ENCODE measurements around the gene MROH2A.

The MROH2A gene

DNA sequence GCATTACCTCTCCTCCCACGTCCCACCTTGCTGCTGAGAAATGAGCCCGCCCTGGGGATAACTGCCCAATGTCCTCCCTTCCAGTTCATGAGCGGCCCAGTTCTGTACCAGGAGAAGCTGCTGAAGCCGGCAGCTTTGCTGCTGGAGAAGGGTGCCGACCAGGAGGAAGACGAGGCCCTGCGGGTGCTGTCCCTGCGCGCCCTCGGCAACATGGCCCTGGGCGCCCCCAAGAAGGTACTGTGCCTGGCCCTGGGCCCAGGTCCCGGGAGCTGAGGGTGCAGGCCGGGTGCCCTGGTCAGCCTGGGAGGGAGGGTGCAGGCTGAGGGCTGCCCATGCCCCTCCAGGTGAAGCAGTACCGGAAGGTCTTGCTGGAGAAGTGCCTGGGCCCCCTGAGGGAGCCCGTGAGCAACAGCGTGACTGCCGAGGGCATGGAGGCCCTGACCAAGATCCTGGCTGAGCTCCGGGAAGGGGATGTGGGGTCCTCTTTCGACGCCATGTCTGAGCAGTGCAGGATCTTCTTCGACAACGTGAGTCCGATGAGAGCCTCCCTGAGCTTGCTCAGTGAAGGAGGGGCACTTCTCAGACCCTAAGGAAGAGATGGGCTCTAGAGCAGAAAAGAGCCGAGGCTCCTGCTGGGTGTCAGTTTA is 50.5 kb downstream of the MROH2A start:
- Histone ChIP-seq H3K4me3 (ENCODE audit: low read length in 2 of 2) (no peak overlapping the region), H3K9me3 (ENCODE audit: control insufficient read depth in 2 of 2, low read length in 2 of 2) (no peaks in the 10 kb centered on the region), H3K4me1 (ENCODE audit: control insufficient read depth in 2 of 2, insufficient read depth in 2 of 2, low read length in 2 of 2) (no peaks in the 10 kb centered on the region), H3K36me3 (ENCODE audit: control insufficient read depth in 2 of 2, insufficient read depth in 2 of 2, low read length in 2 of 2) (no peaks in the 10 kb centered on the region), H3K9ac (ENCODE audit: low read depth in 1 of 2, low read length in 2 of 2) (no peak overlapping the region), H3K27me3 (ENCODE audit: control insufficient read depth in 2 of 2, insufficient read depth in 2 of 2, low read length in 2 of 2) (no peaks in the 10 kb centered on the region), H3K27ac (ENCODE audit: low read depth in 2 of 2, low read length in 2 of 2) (no peak overlapping the region)

DNA sequence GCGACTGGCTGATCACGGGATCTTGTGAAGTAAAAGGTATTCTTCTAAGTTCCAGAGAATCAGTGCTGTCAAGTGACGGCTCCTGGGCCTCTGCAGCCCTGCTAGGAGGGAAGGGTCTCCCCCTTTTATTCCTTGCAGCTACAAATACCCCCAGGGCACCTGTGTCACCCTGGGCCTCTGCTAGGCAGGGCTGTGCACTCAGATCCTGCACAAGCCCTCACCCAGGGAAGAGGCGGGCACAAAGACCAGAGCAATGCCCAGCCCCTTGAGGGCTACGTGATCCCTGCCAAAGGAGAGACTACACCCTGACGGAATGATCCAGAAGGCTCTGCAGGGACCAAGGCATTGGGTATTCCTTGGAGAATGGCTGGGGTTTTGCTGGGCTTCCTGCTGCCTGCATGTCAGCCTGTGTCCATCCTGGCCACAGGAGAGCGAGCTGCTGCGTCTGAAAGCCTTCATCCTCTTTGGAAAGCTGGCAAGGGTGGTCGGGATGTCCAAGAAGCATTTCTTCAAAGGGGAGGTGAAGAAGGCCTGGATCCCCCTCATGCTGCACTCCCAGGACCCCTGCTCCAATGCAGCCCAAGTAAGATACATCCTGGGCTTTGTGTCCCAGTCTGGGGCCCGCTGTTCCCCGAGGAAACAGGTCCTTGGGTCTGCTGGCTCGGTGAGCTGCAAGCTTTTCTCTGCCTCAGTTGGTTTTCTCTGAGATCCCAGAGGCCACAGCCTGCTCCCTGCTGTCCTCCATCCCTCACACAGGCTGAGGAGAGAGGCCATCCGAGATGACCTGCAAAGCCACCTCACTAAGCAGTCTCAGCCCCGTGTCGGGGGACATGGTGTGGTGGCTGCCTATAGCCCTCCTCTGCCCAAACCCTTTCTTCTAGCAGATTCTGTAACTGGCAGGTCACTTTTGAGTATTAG is 51.3 kb downstream of the MROH2A start:
- H3K36me3 ChIP-seq (ENCODE audit: control insufficient read depth in 2 of 2, insufficient read depth in 2 of 2, low read length in 2 of 2): no peaks in the 10 kb centered on the region
- H3K9ac ChIP-seq (ENCODE audit: low read depth in 1 of 2, low read length in 2 of 2): no peak overlapping the region
- H3K4me1 ChIP-seq (ENCODE audit: control insufficient read depth in 2 of 2, insufficient read depth in 2 of 2, low read length in 2 of 2): no peaks in the 10 kb centered on the region
- H3K27me3 ChIP-seq (ENCODE audit: control insufficient read depth in 2 of 2, insufficient read depth in 2 of 2, low read length in 2 of 2): no peaks in the 10 kb centered on the region
- H3K27ac ChIP-seq (ENCODE audit: low read depth in 2 of 2, low read length in 2 of 2): no peak overlapping the region
- H3K9me3 ChIP-seq (ENCODE audit: control insufficient read depth in 2 of 2, low read length in 2 of 2): no peaks in the 10 kb centered on the region
- H3K4me3 ChIP-seq (ENCODE audit: low read length in 2 of 2): no peak overlapping the region

GRCh38 chr2:233830111-233830802 is 52.1 kb downstream of the MROH2A start:
- Histone ChIP-seq H3K9ac (ENCODE audit: low read depth in 1 of 2, low read length in 2 of 2) (no peak overlapping the region), H3K36me3 (ENCODE audit: control insufficient read depth in 2 of 2, insufficient read depth in 2 of 2, low read length in 2 of 2) (no peaks in the 10 kb centered on the region), H3K27ac (ENCODE audit: low read depth in 2 of 2, low read length in 2 of 2) (no peak overlapping the region), H3K27me3 (ENCODE audit: control insufficient read depth in 2 of 2, insufficient read depth in 2 of 2, low read length in 2 of 2) (no peaks in the 10 kb centered on the region), H3K9me3 (ENCODE audit: control insufficient read depth in 2 of 2, low read length in 2 of 2) (no peaks in the 10 kb centered on the region), H3K4me3 (ENCODE audit: low read length in 2 of 2) (no peak overlapping the region), H3K4me1 (ENCODE audit: control insufficient read depth in 2 of 2, insufficient read depth in 2 of 2, low read length in 2 of 2) (no peaks in the 10 kb centered on the region)

DNA sequence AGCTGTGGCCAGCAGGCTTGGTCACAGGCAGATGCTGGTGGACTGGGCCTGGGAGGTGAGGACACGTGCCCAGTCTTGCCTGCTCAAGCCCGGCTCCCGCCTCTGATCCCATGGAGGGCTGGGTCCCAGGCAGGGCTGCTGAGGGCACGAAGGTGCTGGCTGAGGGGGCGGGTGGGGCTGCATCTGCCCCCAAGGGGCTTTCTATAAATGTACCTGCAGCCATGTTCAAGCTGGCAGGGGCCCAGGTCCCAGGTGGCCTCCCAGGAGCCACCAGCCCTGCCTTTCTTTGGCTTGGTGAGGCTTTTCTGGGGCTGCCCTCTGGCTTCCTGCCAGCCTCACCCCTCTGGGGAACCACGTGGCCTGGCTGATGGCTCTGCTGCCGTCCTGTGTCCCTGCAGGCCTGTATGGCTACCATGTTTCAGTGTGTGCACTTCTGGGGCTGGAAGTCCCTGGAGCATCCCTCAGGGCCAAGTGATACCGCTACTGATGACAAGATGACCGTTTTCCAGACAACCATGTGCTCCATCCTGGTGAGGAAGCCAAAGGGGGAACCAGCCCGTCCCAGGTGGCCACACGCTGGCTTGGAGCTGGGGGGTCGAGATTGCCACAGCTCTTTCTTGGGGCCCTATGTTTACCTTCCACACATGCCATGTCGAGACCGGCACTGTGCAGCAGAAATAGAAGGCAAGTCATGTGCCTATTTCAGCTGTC is 53.0 kb downstream of the MROH2A start:
- Histone ChIP-seq H3K4me1 (ENCODE audit: control insufficient read depth in 2 of 2, insufficient read depth in 2 of 2, low read length in 2 of 2) (no peaks in the 10 kb centered on the region), H3K4me3 (ENCODE audit: low read length in 2 of 2) (no peak overlapping the region), H3K36me3 (ENCODE audit: control insufficient read depth in 2 of 2, insufficient read depth in 2 of 2, low read length in 2 of 2) (no peaks in the 10 kb centered on the region)

GRCh38 chr2:233831861-233832260 is 53.7 kb downstream of the MROH2A start:
- H3K36me3 ChIP-seq (ENCODE audit: control insufficient read depth in 2 of 2, insufficient read depth in 2 of 2, low read length in 2 of 2): no peaks in the 10 kb centered on the region
- H3K9ac ChIP-seq (ENCODE audit: low read depth in 1 of 2, low read length in 2 of 2): no peak overlapping the region
- H3K4me1 ChIP-seq (ENCODE audit: control insufficient read depth in 2 of 2, insufficient read depth in 2 of 2, low read length in 2 of 2): no peaks in the 10 kb centered on the region
- no peaks in the 10 kb centered on the region for H3K9me3 ChIP-seq (ENCODE audit: control insufficient read depth in 2 of 2, low read length in 2 of 2)
- H3K27me3 ChIP-seq (ENCODE audit: control insufficient read depth in 2 of 2, insufficient read depth in 2 of 2, low read length in 2 of 2): no peaks in the 10 kb centered on the region
- H3K4me3 ChIP-seq (ENCODE audit: low read length in 2 of 2): no peak overlapping the region
- H3K27ac ChIP-seq (ENCODE audit: low read depth in 2 of 2, low read length in 2 of 2): no peak overlapping the region

More for the DNA sequence above, 53.0 kb downstream of the MROH2A start:
- no peak overlapping the region for H3K9ac ChIP-seq (ENCODE audit: low read depth in 1 of 2, low read length in 2 of 2)
- no peaks in the 10 kb centered on the region for H3K9me3 ChIP-seq (ENCODE audit: control insufficient read depth in 2 of 2, low read length in 2 of 2)
- no peaks in the 10 kb centered on the region for H3K27me3 ChIP-seq (ENCODE audit: control insufficient read depth in 2 of 2, insufficient read depth in 2 of 2, low read length in 2 of 2)
- H3K27ac ChIP-seq (ENCODE audit: low read depth in 2 of 2, low read length in 2 of 2): no peak overlapping the region

GRCh38 chr2:233832414-233832813 is 54.3 kb downstream of the MROH2A start:
- no peaks in the 10 kb centered on the region for H3K4me1 ChIP-seq (ENCODE audit: control insufficient read depth in 2 of 2, insufficient read depth in 2 of 2, low read length in 2 of 2)
- no peaks in the 10 kb centered on the region for H3K9me3 ChIP-seq (ENCODE audit: control insufficient read depth in 2 of 2, low read length in 2 of 2)
- no peak overlapping the region for H3K9ac ChIP-seq (ENCODE audit: low read depth in 1 of 2, low read length in 2 of 2)
- H3K27ac ChIP-seq (ENCODE audit: low read depth in 2 of 2, low read length in 2 of 2): no peak overlapping the region
- no peaks in the 10 kb centered on the region for H3K36me3 ChIP-seq (ENCODE audit: control insufficient read depth in 2 of 2, insufficient read depth in 2 of 2, low read length in 2 of 2)
- no peak overlapping the region for H3K4me3 ChIP-seq (ENCODE audit: low read length in 2 of 2)
- no peaks in the 10 kb centered on the region for H3K27me3 ChIP-seq (ENCODE audit: control insufficient read depth in 2 of 2, insufficient read depth in 2 of 2, low read length in 2 of 2)

GRCh38 chr2:233832869-233833311 is 54.8 kb downstream of the MROH2A start:
- H3K27ac ChIP-seq (ENCODE audit: low read depth in 2 of 2, low read length in 2 of 2): no peak overlapping the region
- H3K4me3 ChIP-seq (ENCODE audit: low read length in 2 of 2): no peak overlapping the region
- H3K9ac ChIP-seq (ENCODE audit: low read depth in 1 of 2, low read length in 2 of 2): no peak overlapping the region

GRCh38 chr2:233833345-233833744 is 55.2 kb downstream of the MROH2A start:
- Histone ChIP-seq H3K27ac (ENCODE audit: low read depth in 2 of 2, low read length in 2 of 2) (no peak overlapping the region), H3K4me1 (ENCODE audit: control insufficient read depth in 2 of 2, insufficient read depth in 2 of 2, low read length in 2 of 2) (no peaks in the 10 kb centered on the region), H3K36me3 (ENCODE audit: control insufficient read depth in 2 of 2, insufficient read depth in 2 of 2, low read length in 2 of 2) (peaks cover 0 to 2% of the 10 kb centered on the region in 2 donors), H3K9me3 (ENCODE audit: control insufficient read depth in 2 of 2, low read length in 2 of 2) (no peaks in the 10 kb centered on the region), H3K4me3 (ENCODE audit: low read length in 2 of 2) (no peak overlapping the region), H3K9ac (ENCODE audit: low read depth in 1 of 2, low read length in 2 of 2) (no peak overlapping the region), H3K27me3 (ENCODE audit: control insufficient read depth in 2 of 2, insufficient read depth in 2 of 2, low read length in 2 of 2) (no peaks in the 10 kb centered on the region)

More at GRCh38 chr2:233832869-233833311, 54.8 kb downstream of the MROH2A start:
- Histone ChIP-seq H3K9me3 (ENCODE audit: control insufficient read depth in 2 of 2, low read length in 2 of 2) (no peaks in the 10 kb centered on the region), H3K27me3 (ENCODE audit: control insufficient read depth in 2 of 2, insufficient read depth in 2 of 2, low read length in 2 of 2) (no peaks in the 10 kb centered on the region), H3K4me1 (ENCODE audit: control insufficient read depth in 2 of 2, insufficient read depth in 2 of 2, low read length in 2 of 2) (no peaks in the 10 kb centered on the region), H3K36me3 (ENCODE audit: control insufficient read depth in 2 of 2, insufficient read depth in 2 of 2, low read length in 2 of 2) (no peaks in the 10 kb centered on the region)

DNA sequence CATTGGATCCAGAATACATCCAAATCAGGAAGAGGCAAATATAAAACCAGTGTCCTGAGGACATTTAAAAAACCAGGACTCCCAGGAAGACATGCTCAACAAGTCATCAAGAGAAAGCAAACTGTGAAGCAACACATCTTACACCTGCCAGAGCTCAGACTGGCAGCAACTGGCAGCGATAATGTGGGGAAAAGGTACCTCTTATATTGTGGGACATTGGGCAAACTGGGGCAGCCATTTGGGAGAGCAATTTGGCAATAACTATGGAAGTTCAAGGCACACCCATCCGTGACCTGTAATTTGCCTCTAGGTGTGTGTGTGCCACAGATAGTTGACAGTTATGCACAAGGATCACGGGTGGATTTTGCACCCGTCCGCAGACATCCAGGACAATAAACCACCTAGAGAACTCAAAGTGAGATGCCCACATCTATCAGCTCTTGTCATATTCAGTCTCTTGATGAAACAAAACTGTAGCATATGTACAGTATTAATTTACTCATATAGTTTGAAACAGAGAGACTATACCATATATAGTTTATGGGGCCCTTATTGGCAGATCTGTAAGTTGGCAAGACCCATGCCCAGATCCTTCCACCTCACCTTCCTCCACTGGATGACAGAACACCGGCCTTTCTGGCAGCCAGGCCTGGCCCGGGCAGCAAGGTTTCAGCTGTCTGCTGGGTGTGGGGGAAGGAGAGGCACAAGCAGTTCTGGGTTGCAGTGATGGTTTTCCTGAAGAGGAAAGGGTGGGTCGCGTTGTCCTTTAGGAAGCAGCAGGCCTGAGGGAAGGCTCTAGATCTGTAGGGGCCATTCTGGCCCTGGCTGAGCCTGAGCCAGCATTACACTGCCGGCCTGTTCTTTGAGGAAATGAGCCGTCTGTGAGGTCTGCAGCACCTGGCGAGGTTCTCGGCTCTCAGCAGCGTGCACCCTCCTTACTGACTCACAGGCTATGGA is 57.4 kb downstream of the MROH2A start:
- H3K27me3 ChIP-seq (ENCODE audit: control insufficient read depth in 2 of 2, insufficient read depth in 2 of 2, low read length in 2 of 2): no peaks in the 10 kb centered on the region
- H3K4me1 ChIP-seq (ENCODE audit: control insufficient read depth in 2 of 2, insufficient read depth in 2 of 2, low read length in 2 of 2): no peaks in the 10 kb centered on the region
- no peak overlapping the region for H3K9ac ChIP-seq (ENCODE audit: low read depth in 1 of 2, low read length in 2 of 2)
- no peaks in the 10 kb centered on the region for H3K9me3 ChIP-seq (ENCODE audit: control insufficient read depth in 2 of 2, low read length in 2 of 2)
- no peak overlapping the region for H3K4me3 ChIP-seq (ENCODE audit: low read length in 2 of 2)
- H3K36me3 ChIP-seq (ENCODE audit: control insufficient read depth in 2 of 2, insufficient read depth in 2 of 2, low read length in 2 of 2): peaks cover 0 to 10% of the 10 kb centered on the region in 2 donors
- H3K27ac ChIP-seq (ENCODE audit: low read depth in 2 of 2, low read length in 2 of 2): no peak overlapping the region
